ENCODE results near the gene RORC.
"Not testable (repeated sequence)": the region's sequence is repeated elsewhere in the genome, so short reads cannot be mapped to it uniquely, and the experiment has no call there.

RORC gene

DNA sequence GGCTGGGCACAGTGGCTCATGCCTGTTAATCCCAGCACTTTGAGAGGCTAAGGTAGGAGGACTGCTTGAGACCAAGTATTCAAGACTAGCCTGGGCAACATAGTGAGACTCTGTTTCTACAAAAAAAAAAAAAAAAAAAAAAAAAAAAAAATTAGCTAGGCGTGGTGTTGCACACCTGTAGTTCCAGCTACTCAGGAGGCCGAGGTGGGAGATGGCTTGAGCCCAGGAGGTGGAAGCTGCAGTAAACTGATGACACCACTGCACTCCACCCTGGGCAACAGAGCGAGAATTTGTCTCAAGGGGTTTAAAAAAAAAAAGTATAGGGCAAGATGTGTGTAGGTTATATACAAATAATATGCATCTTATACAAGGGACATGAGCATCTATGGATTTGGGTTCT lies 43.9 kb downstream of the RORC start:
- TF ChIP-seq, protein P1, sequence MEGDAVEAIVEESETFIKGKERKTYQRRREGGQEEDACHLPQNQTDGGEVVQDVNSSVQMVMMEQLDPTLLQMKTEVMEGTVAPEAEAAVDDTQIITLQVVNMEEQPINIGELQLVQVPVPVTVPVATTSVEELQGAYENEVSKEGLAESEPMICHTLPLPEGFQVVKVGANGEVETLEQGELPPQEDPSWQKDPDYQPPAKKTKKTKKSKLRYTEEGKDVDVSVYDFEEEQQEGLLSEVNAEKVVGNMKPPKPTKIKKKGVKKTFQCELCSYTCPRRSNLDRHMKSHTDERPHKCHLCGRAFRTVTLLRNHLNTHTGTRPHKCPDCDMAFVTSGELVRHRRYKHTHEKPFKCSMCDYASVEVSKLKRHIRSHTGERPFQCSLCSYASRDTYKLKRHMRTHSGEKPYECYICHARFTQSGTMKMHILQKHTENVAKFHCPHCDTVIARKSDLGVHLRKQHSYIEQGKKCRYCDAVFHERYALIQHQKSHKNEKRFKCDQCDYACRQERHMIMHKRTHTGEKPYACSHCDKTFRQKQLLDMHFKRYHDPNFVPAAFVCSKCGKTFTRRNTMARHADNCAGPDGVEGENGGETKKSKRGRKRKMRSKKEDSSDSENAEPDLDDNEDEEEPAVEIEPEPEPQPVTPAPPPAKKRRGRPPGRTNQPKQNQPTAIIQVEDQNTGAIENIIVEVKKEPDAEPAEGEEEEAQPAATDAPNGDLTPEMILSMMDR (conservative IDR thresholded peaks at IDR 0.05; ENCODE audit: low read depth, low read length): no peak
- no peak overlapping the region for H3K4me3 ChIP-seq (ENCODE audit: low read length)
- DNase-seq (ENCODE audit: low read depth): no peak

DNA sequence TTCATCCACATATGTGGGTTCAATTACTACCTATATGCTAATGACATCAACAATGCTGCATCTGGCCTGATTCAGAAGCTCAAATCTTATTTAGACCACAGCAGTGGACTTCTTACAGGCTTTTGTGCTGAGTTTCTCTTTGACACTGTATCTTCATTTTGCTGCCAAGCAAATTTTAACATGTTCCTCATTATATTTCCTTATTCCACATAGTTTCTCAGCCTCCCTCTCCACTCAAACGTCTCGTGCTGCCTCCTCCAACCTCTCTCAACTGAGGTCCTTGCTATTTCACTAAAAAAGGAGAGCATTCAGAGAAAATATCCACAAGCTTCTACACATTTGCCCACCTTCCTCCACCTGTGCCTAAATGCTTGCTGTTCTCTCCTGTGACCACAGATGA lies 47.8 kb downstream of the RORC start:
- no peak overlapping the region for H3K4me3 ChIP-seq (ENCODE audit: low read length)
- no peak for DNase-seq (ENCODE audit: low read depth)
- TF ChIP-seq, protein P1 (conservative IDR thresholded peaks at IDR 0.05; ENCODE audit: low read depth, low read length): no peak

DNA sequence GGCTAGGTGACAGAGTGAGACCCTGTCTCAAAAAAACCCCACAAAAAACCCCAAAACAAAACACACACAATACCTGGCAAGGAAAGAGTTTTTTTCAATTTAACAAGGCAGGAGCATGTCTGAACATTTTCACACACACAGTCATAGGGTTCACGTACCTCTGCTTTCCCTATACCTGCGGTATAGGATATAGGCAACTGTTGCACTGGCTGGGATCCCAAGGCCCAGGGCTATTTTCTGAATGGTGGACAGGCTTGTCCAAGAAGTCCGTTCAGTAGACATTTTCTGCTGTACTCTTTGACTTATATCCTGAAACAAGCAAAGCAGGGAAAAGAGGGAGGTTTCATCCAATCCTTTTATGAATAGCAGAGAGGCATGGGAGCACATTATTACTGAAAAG lies 48.9 kb downstream of the RORC start:
- TF ChIP-seq, protein P1 (conservative IDR thresholded peaks at IDR 0.05; ENCODE audit: low read depth, low read length): no peak
- no peak for DNase-seq (ENCODE audit: low read depth)
- no peak overlapping the region for H3K4me3 ChIP-seq (ENCODE audit: low read length)

DNA sequence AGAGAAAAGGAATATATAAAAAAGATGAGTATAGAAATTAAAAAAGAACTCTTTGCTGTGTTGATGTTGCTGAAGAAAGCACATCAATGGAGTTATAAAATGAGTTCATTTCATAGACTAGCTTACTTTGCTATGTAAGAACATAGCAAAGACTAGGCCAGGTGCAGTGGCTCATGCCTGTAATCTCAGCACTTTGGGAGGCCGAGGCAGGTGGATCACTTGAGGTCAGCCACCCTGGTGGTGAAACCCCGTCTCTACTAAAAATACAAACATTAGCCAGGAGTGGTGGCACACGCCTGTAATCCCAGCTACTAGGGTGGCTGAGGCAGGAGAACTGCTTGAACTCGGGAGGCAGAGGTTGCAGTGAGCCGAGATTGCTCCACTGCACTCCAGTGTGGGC lies 49.6 kb downstream of the RORC start:
- DNase-seq (ENCODE audit: low read depth); H3K4me3 ChIP-seq (ENCODE audit: low read length): not testable (repeated sequence)

- not testable (repeated sequence) for H3K4me3 ChIP-seq (ENCODE audit: low read length)
Observed at GRCh38 chr1:151780736-151781135, 50.9 kb downstream of the RORC start.

DNA sequence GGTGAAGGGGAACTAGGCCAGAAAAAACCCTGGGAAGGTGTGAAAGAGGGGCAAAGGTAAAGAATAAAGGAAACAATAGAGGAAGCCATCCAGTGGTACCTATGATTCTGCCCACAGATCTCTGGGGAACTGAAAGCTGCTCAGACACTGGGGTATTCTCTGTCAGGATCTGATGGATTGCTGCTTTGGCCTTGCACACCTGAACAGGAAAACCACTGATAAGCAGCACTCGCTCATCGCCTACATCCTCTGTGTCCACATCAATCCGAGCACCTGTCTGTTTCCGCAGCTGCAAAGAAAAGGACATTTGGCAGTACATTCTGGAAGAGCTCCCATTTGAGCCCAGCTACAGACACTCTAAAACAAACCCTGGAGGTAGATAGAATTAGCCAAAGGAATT lies 51.8 kb downstream of the RORC start:
- H3K4me3 ChIP-seq (ENCODE audit: low read length): no peak overlapping the region
- DNase-seq (ENCODE audit: low read depth): no peak
- TF ChIP-seq, protein P1 (conservative IDR thresholded peaks at IDR 0.05; ENCODE audit: low read depth, low read length): no peak

More at GRCh38 chr1:151780736-151781135, 50.9 kb downstream of the RORC start:
- DNase-seq (ENCODE audit: low read depth): not testable (repeated sequence)

DNA sequence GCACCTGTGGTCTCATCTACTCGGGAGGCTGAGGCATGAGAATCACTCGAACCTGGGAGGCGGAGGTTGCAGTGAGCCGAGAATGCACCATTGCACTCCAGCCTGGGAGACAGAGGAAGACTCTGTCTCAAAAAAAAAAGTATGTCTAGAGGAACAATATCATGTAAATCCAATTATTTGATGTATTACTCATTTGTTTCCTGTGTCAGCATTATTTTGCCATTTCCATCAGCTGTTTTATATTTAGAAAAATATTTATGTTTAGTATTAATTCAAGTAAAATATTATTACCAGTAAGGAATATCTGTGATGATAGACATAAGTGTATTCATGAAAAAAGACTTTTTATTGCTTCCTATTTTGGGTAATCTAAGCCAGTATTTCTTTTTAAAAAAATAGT lies 54.3 kb downstream of the RORC start:
- DNase-seq (ENCODE audit: low read depth): no peak
- H3K4me3 ChIP-seq (ENCODE audit: low read length): no peak overlapping the region
- TF ChIP-seq, protein P1 (conservative IDR thresholded peaks at IDR 0.05; ENCODE audit: low read depth, low read length): no peak

GRCh38 chr1:151776665-151777062 lies 54.9 kb downstream of the RORC start:
- H3K4me3 ChIP-seq (ENCODE audit: low read length): no peak overlapping the region
- DNase-seq (ENCODE audit: low read depth): no peak
- TF ChIP-seq, protein P1 (conservative IDR thresholded peaks at IDR 0.05; ENCODE audit: low read depth, low read length): no peak

All from retinal pigment epithelial cell (primary cell).